Hepatocyte (in vitro differentiated cells): ENCODE data around the gene SLCO2A1. TPM values are rescaled to one million over a fixed set of nuclear protein-coding genes. Genes with fewer than 3 reads are reported as not detected.

Experiments used
- DNase-seq: peaks from one replicate; pipeline ENCODE4 v3.0.0-alpha.2; 2016; ENCODE audit warnings: low spot score
- H2AFZ ChIP-seq: fragments of 200-600 bp; sonication (generic); 2 replicates; pipeline ENCODE4 v1.6.0; 2016; ENCODE audit warnings: antibody characterized with exemption, mild to moderate bottlenecking
- H3K27ac ChIP-seq: fragments of 200-600 bp; sonication (generic); 2 replicates; pipeline ENCODE4 v1.5.1; 2016; ENCODE audit warnings: mild to moderate bottlenecking
- H3K27me3 ChIP-seq: fragments of 200-600 bp; sonication (generic); 2 replicates; pipeline ENCODE4 v1.6.1; 2016
- H3K36me3 ChIP-seq: fragments of 200-600 bp; sonication (generic); replicated peaks from 2 replicates; pipeline ENCODE4 v1.5.1; 2016; ENCODE audit warnings: low read depth; ENCODE audit not compliant: insufficient read depth
- H3K4me1 ChIP-seq: fragments of 200-600 bp; sonication (generic); 2 replicates; pipeline ENCODE4 v1.5.1; 2016; ENCODE audit warnings: mild to moderate bottlenecking, moderate library complexity; ENCODE audit not compliant: insufficient read depth
- H3K4me2 ChIP-seq: fragments of 200-600 bp; sonication (generic); 2 replicates; pipeline ENCODE4 v1.6.0; 2016
- H3K4me3 ChIP-seq: fragments of 200-600 bp; sonication (generic); 2 replicates; pipeline ENCODE4 v1.5.1; 2016; ENCODE audit warnings: mild to moderate bottlenecking
- H3K79me2 ChIP-seq: fragments of 200-600 bp; sonication (generic); 2 replicates; pipeline ENCODE4 v1.6.0; 2017; ENCODE audit warnings: mild to moderate bottlenecking
- H3K9me2 ChIP-seq: fragments of 200-600 bp; sonication (generic); replicated peaks from 2 replicates; pipeline ENCODE4 v1.6.0; 2017; ENCODE audit warnings: mild to moderate bottlenecking; ENCODE audit not compliant: insufficient read depth
- H3K9me3 ChIP-seq: fragments of 200-600 bp; sonication (generic); 2 replicates; pipeline ENCODE4 v1.5.1; 2016; ENCODE audit warnings: low read depth, mild to moderate bottlenecking
- H4K20me1 ChIP-seq: fragments of 200-600 bp; sonication (generic); 2 replicates; pipeline ENCODE4 v1.6.0; 2016; ENCODE audit warnings: mild to moderate bottlenecking; ENCODE audit not compliant: insufficient read depth, poor library complexity, severe bottlenecking
- EZH2 ChIP-seq: fragments of 200-600 bp; sonication (generic); IDR thresholded peaks from 2 replicates; pipeline ENCODE4 v1.6.1; 2016; ENCODE audit warnings: antibody characterized with exemption, mild to moderate bottlenecking, borderline replicate concordance
- EZH2phosphoT487 ChIP-seq: fragments of 200-600 bp; sonication (generic); IDR thresholded peaks from one replicate; pipeline ENCODE4 v1.6.1; 2018; ENCODE audit warnings: antibody characterized with exemption, mild to moderate bottlenecking, low read depth, moderate library complexity; ENCODE audit not compliant: unreplicated experiment, severe bottlenecking
- WGBS: methylation state at CpG from one replicate; pipeline ENCODE4 v1.1.6; 2016; ENCODE audit warnings: low lambda C conversion rate; ENCODE audit errors: missing lambda C conversion rate; 5-methylcytosine and 5-hydroxymethylcytosine counted together
- polyA plus RNA-seq: library from polyadenylated mRNA; unstranded; fragments of >200 nt; fragmentation: Nextera tagmentation; extraction: Ambion mirVana; gene quantifications from 2 replicates; pipeline ENCODE4 v1.2.1, GENCODE V29; 2016
- total RNA-seq: library from RNA; depleted of rRNA; stranded (reverse); fragments of >200 nt; gene quantifications from 2 replicates; pipeline ENCODE4 v1.2.3, GENCODE V29; 2014
- TF ChIP-seq, protein P1 (sequence below): fragments of 200-600 bp; sonication (generic); IDR thresholded peaks from 2 replicates; pipeline ENCODE4 v1.5.1; 2016; ENCODE audit warnings: antibody characterized with exemption, mild to moderate bottlenecking; ENCODE audit not compliant: poor library complexity

The SLCO2A1 gene
- total and polyA plus RNA-seq, 2 experiments from 2014 or later = 2.3 to 8.4 TPM

DNA sequence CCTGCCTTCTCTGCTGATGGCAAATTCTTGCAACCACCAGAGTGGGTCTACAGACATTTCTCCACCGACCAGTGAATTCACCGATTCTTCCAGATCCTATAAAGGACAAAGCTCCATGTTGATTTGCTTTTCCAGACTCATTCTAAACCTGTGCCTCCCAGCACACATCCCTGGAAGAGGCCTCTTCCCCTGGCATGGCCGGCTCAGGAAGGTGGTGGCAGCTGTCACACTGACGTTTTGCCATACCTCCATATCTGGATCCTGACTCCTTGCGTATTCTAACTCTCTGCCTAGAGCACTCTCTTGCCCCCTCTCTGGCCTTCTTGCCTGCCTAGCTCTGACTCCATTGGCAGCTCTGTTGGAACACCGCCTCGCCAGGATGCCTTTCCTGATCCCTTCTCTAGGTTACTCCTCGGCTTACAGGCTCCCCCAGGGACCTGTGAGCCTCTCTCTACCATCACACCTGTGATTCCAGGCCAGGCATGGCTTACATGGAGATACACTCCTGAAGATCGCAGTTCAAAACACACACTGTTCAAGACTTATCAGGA lies 31.0 kb downstream of the SLCO2A1 start:
- WGBS = 81% methylated on average over 9 of the region's 9 CpGs
- DNase-seq = no peak
- H2AFZ ChIP-seq = no peak overlapping the region
- no peaks in the 10 kb centered on the region for H4K20me1 ChIP-seq
- no peak for TF ChIP-seq EZH2phosphoT487
- no peak for TF ChIP-seq EZH2
- TF ChIP-seq, protein P1, sequence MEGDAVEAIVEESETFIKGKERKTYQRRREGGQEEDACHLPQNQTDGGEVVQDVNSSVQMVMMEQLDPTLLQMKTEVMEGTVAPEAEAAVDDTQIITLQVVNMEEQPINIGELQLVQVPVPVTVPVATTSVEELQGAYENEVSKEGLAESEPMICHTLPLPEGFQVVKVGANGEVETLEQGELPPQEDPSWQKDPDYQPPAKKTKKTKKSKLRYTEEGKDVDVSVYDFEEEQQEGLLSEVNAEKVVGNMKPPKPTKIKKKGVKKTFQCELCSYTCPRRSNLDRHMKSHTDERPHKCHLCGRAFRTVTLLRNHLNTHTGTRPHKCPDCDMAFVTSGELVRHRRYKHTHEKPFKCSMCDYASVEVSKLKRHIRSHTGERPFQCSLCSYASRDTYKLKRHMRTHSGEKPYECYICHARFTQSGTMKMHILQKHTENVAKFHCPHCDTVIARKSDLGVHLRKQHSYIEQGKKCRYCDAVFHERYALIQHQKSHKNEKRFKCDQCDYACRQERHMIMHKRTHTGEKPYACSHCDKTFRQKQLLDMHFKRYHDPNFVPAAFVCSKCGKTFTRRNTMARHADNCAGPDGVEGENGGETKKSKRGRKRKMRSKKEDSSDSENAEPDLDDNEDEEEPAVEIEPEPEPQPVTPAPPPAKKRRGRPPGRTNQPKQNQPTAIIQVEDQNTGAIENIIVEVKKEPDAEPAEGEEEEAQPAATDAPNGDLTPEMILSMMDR = no peak
- H3K4me2 ChIP-seq = no peak overlapping the region
- H3K79me2 ChIP-seq = no peaks in the 10 kb centered on the region
- no peaks in the 10 kb centered on the region for H3K27me3 ChIP-seq
- H3K27ac ChIP-seq = no peak overlapping the region
- H3K4me3 ChIP-seq = no peak overlapping the region
- no peaks in the 10 kb centered on the region for H3K36me3 ChIP-seq
- no peaks in the 10 kb centered on the region for H3K9me2 ChIP-seq
- no peaks in the 10 kb centered on the region for H3K9me3 ChIP-seq
- no peaks in the 10 kb centered on the region for H3K4me1 ChIP-seq

DNA sequence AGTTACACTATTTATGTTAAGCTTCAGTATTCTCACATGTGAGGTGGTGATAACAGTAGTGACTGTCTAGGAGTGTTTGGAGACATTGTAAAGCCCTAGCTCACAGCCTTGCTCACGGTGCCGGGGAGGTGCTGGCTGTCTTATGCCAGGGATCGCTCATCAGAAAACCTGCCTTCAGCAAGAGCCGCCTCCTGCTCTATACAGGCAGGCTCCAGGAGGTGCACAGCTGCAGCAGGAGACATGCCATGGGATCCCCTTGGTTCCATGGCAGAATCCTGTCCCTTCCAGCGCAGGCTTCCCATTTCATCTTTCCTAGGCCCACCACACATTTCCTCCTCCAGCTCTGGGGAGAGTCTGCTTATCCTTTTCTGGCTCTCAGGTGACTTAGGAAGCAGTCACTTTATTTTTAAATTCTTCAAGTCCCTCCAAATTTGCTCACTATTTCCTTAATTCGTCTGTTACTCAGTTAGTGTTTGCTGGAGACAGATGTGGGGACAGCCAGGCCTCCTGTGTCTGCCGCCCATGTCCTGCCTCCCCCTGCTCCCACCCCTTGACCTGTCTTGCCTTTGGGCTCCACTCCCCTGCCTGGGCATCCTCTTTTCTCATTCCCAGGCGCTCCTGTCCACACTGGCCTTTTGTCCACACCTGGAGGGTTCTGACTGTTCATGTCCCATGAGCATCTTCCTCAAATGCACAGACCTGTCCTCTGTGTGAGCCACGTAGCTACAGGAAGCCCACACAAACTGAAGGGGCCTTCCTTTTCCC lies 31.7 kb downstream of the SLCO2A1 start:
- Histone ChIP-seq H3K4me1 (peaks cover 2% of the 10 kb centered on the region), H3K79me2 (no peaks in the 10 kb centered on the region), H2AFZ (no peak overlapping the region), H3K27me3 (no peaks in the 10 kb centered on the region), H3K4me3 (no peak overlapping the region), H3K36me3 (no peaks in the 10 kb centered on the region), H3K27ac (no peak overlapping the region), H3K9me2 (no peaks in the 10 kb centered on the region), H4K20me1 (no peaks in the 10 kb centered on the region), H3K4me2 (no peak overlapping the region), H3K9me3 (no peaks in the 10 kb centered on the region)
- no peak for DNase-seq
- no peak for TF ChIP-seq EZH2
- TF ChIP-seq, protein P1 = no peak
- no peak for TF ChIP-seq EZH2phosphoT487
- 87% methylated on average over 9 of the region's 9 CpGs for WGBS

DNA sequence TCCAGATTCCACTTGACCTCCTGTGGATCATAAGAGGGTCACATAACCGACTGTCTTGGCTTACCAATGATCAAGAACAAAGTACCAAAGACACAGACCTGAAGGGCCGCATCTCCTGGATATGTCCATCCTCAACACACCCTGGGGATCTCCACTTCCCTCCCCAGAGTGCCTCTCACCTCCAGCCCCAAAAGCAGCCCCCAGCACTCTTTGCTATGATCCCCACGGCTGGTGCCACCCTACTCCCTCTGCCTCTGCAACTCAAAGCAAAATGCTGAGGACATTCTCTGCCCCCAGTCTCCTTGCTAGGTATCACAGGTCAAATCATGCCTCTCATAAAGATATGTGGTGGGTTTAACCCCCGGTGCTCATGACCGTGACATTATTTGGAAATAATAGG lies 32.7 kb downstream of the SLCO2A1 start:
- Histone ChIP-seq H3K9me2 (no peaks in the 10 kb centered on the region), H3K4me3 (no peak overlapping the region), H3K9me3 (no peaks in the 10 kb centered on the region), H3K4me1 (peaks cover 12% of the 10 kb centered on the region), H2AFZ (no peak overlapping the region), H4K20me1 (no peaks in the 10 kb centered on the region), H3K36me3 (no peaks in the 10 kb centered on the region), H3K79me2 (no peaks in the 10 kb centered on the region), H3K27ac (no peak overlapping the region), H3K27me3 (no peaks in the 10 kb centered on the region), H3K4me2 (no peak overlapping the region)
- 93% methylated on average over 5 of the region's 5 CpGs for WGBS
- TF ChIP-seq, protein P1 = no peak
- TF ChIP-seq EZH2phosphoT487 (no peak), EZH2 (no peak)
- DNase-seq = no peak
